Chondrocyte (in vitro differentiated cells): Measurements from ENCODE around the gene RUBCNL. TPM values are rescaled to one million over a fixed set of nuclear protein-coding genes. Genes with fewer than 3 reads are reported as not detected.

Experiments used
- DNase-seq: peaks from one replicate; pipeline ENCODE4 v3.0.0; 2021; ENCODE audit warnings: mixed read lengths, low spot score
- H3K27ac Mint-ChIP-seq: one replicate; pipeline ENCODE4 v1.8.0; 2021; ENCODE audit warnings: mild to moderate bottlenecking, moderate library complexity, mixed read lengths; ENCODE audit not compliant: unreplicated experiment
- H3K27me3 Mint-ChIP-seq: 2 replicates; pipeline ENCODE4 v1.8.0; 2021; ENCODE audit warnings: low read depth, mixed read lengths
- H3K36me3 Mint-ChIP-seq: 2 replicates; pipeline ENCODE4 v1.8.0; 2021; ENCODE audit warnings: low read depth, mixed read lengths
- H3K4me1 Mint-ChIP-seq: 2 replicates; pipeline ENCODE4 v1.8.0; 2021; ENCODE audit warnings: low read depth, mild to moderate bottlenecking, mixed read lengths
- H3K4me3 Mint-ChIP-seq: one replicate; pipeline ENCODE4 v1.8.0; 2021; ENCODE audit warnings: mild to moderate bottlenecking, moderate library complexity, mixed read lengths; ENCODE audit not compliant: unreplicated experiment
- H3K9me3 Mint-ChIP-seq: 2 replicates; pipeline ENCODE4 v1.8.0; 2021; ENCODE audit warnings: low read depth, mixed read lengths
- total RNA-seq: library from RNA; stranded (reverse); gene quantifications from 3 replicates; pipeline ENCODE4 v1.2.1, GENCODE V29; 2021
- TF ChIP-seq, protein P1 (sequence below): fragments of 200-600 bp; sonication (generic); IDR thresholded peaks from 2 replicates; pipeline ENCODE4 v1.5.0; 2021; ENCODE audit warnings: antibody characterized with exemption, mild to moderate bottlenecking, moderate library complexity

The RUBCNL gene
- total RNA-seq, 1 donor from 2014 or later: 2.0 TPM

- Mint-ChIP-seq H3K27me3 (no peaks in the 10 kb centered on the region), H3K36me3 (peaks cover 6% of the 10 kb centered on the region), H3K4me1 (peaks cover 48% of the 10 kb centered on the region), H3K4me3 (no peak overlapping the region), H3K9me3 (peaks cover 27% of the 10 kb centered on the region), H3K27ac (peak overlapping the region; percentile 99)
- TF ChIP-seq, protein P1, sequence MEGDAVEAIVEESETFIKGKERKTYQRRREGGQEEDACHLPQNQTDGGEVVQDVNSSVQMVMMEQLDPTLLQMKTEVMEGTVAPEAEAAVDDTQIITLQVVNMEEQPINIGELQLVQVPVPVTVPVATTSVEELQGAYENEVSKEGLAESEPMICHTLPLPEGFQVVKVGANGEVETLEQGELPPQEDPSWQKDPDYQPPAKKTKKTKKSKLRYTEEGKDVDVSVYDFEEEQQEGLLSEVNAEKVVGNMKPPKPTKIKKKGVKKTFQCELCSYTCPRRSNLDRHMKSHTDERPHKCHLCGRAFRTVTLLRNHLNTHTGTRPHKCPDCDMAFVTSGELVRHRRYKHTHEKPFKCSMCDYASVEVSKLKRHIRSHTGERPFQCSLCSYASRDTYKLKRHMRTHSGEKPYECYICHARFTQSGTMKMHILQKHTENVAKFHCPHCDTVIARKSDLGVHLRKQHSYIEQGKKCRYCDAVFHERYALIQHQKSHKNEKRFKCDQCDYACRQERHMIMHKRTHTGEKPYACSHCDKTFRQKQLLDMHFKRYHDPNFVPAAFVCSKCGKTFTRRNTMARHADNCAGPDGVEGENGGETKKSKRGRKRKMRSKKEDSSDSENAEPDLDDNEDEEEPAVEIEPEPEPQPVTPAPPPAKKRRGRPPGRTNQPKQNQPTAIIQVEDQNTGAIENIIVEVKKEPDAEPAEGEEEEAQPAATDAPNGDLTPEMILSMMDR: no peak
- no peak for DNase-seq
These were observed 89.7 kb downstream of the RUBCNL start for GRCh38 chr13:46297361-46297811.

DNA sequence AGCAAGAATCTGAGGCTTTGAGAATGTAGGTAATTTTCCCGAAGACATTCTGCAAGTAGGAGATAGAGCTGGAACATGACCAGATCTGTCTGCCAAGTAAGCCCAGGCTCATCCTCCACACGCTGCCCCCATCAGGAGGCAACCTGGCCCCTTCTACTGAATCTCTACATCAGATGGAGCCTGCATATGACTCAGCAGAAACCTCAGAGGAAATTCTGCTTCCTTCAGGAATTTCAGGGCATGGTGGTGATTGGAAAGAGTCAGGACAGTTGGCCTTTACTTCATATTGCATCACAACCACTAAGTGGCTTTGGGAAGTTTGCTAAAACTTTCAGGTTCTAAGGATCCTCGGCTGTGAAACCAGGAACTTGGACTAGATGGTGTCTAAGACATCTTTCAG lies 90.1 kb downstream of the RUBCNL start:
- H3K4me3 Mint-ChIP-seq: no peak overlapping the region
- peaks cover 48% of the 10 kb centered on the region for H3K4me1 Mint-ChIP-seq
- H3K9me3 Mint-ChIP-seq: peaks cover 25% of the 10 kb centered on the region
- TF ChIP-seq, protein P1: no peak
- peaks cover 4% of the 10 kb centered on the region for H3K36me3 Mint-ChIP-seq
- H3K27ac Mint-ChIP-seq: peak overlapping the region; percentile 99
- DNase-seq: no peak
- no peaks in the 10 kb centered on the region for H3K27me3 Mint-ChIP-seq

GRCh38 chr13:46296115-46296822 lies 90.8 kb downstream of the RUBCNL start:
- Mint-ChIP-seq H3K27me3 (no peaks in the 10 kb centered on the region), H3K4me3 (no peak overlapping the region), H3K36me3 (peaks cover 1% of the 10 kb centered on the region), H3K9me3 (peaks cover 19% of the 10 kb centered on the region), H3K4me1 (peaks cover 48% of the 10 kb centered on the region), H3K27ac (peak overlapping the region; percentile 99)
- TF ChIP-seq, protein P1: no peak
- no peak for DNase-seq

GRCh38 chr13:46295491-46296114 lies 91.4 kb downstream of the RUBCNL start:
- Mint-ChIP-seq H3K4me3 (no peak overlapping the region), H3K4me1 (peaks cover 48% of the 10 kb centered on the region), H3K36me3 (peaks cover 1% of the 10 kb centered on the region), H3K27me3 (no peaks in the 10 kb centered on the region), H3K9me3 (peaks cover 16% of the 10 kb centered on the region), H3K27ac (peak overlapping the region; percentile 99)
- TF ChIP-seq, protein P1: no peak
- no peak for DNase-seq

DNA sequence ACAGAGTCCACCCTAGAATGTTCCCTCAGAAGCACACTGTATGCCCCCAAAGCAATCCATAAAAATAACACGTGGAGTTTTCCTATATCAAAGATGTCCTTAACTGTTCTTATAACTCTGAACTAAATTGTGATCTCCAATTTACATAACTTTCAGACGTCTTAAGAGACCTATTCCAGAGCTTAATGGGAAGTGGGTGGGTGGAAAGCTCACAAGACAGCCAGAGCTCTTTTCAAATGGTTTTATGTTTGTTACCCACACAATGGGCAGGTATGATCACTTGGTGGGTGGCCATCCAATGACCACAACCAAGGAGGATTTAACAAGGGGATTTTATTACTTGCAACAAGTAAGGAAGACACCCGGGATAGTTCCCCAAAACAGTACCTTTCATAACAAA lies 93.6 kb downstream of the RUBCNL start:
- H3K9me3 Mint-ChIP-seq: peaks cover under 1% of the 10 kb centered on the region
- H3K36me3 Mint-ChIP-seq: no peaks in the 10 kb centered on the region
- H3K4me1 Mint-ChIP-seq: peaks cover 37% of the 10 kb centered on the region
- no peak overlapping the region for H3K27ac Mint-ChIP-seq
- TF ChIP-seq, protein P1: no peak
- no peaks in the 10 kb centered on the region for H3K27me3 Mint-ChIP-seq
- no peak for DNase-seq
- H3K4me3 Mint-ChIP-seq: no peak overlapping the region

Other genes with a start within 250 kb of the RUBCNL start
- gene LCP1, start 205.1 kb downstream of the RUBCNL start, total RNA-seq: 0.19 to 1.2 TPM (median 1.00 TPM) in 3 replicates
- gene LRRC63, start 175.3 kb downstream of the RUBCNL start, total RNA-seq: 0.15 TPM in 1 of 3 replicates, not detected in the others
- gene LRCH1, start 165.9 kb upstream of the RUBCNL start, total RNA-seq: 14.0 to 14.4 TPM (median 14.1 TPM) in 3 replicates